GM13976 (cell line): ENCODE results near the gene MAP2K7.

Experiments used
- DNase-seq: peaks from one replicate; pipeline ENCODE4 v3.0.0; 2012; ENCODE audit warnings: low spot score
- in situ Hi-C: fragments of 300-500 bp; cut with MboI; formaldehyde crosslinking; loops from one replicate; pipeline ENCODE4 v1.12.0; 2022; ENCODE audit warnings: low sequenced_read_pairs, mixed read lengths, inconsistent platforms; ENCODE audit not compliant: unreplicated experiment
- TF ChIP-seq, protein P1 (sequence below): IDR thresholded peaks from 2 replicates; pipeline ENCODE4 v1.5.1; 2012; ENCODE audit warnings: borderline replicate concordance, mild to moderate bottlenecking; ENCODE audit not compliant: insufficient read depth; ENCODE audit errors: extremely low read depth, missing control alignments, control extremely low read depth

Gene MAP2K7

DNA sequence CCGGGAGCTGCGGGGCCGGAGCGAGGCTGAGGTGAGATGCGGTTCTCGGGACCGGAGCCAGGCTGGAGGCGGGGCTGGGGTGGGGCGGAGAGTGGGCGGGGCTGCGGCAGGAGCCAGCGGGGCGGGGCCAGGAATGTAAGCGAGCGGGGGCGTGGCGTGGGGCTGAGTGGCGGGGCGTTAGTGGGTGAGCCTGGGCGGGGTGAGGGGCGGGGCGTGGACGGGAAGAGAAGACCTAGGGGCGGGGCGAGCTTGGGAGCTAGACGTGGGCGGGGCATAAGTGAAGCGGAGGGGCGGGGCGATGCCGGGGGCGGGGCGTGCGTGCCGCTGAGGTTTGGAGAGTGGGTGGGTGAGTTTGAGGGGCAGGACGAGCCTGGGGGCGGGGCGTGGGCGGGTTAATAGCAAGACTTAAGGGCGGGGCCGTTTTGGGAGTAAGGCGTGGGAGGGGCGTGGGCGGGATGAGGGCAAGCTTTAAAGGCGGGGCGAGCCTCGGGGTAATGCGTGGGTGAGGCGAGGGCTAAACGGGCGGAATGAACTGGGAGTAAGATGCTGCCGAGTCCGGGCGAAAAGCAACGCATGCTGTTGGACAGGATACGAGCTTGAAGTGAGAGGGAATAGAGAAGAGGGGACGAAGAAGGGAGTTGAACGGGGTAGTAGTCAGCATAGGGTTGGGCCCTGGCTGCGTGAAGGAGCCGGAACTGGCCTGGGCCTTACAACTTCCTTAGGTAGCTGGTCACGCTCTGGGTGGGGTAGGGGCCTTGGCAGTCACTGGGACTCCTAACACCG is 17.0 kb downstream of the MAP2K7 start:
- in situ Hi-C loops: no loop called here
- TF ChIP-seq, protein P1, sequence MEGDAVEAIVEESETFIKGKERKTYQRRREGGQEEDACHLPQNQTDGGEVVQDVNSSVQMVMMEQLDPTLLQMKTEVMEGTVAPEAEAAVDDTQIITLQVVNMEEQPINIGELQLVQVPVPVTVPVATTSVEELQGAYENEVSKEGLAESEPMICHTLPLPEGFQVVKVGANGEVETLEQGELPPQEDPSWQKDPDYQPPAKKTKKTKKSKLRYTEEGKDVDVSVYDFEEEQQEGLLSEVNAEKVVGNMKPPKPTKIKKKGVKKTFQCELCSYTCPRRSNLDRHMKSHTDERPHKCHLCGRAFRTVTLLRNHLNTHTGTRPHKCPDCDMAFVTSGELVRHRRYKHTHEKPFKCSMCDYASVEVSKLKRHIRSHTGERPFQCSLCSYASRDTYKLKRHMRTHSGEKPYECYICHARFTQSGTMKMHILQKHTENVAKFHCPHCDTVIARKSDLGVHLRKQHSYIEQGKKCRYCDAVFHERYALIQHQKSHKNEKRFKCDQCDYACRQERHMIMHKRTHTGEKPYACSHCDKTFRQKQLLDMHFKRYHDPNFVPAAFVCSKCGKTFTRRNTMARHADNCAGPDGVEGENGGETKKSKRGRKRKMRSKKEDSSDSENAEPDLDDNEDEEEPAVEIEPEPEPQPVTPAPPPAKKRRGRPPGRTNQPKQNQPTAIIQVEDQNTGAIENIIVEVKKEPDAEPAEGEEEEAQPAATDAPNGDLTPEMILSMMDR: no peak
- DNase-seq: peak; percentile 98

DNA sequence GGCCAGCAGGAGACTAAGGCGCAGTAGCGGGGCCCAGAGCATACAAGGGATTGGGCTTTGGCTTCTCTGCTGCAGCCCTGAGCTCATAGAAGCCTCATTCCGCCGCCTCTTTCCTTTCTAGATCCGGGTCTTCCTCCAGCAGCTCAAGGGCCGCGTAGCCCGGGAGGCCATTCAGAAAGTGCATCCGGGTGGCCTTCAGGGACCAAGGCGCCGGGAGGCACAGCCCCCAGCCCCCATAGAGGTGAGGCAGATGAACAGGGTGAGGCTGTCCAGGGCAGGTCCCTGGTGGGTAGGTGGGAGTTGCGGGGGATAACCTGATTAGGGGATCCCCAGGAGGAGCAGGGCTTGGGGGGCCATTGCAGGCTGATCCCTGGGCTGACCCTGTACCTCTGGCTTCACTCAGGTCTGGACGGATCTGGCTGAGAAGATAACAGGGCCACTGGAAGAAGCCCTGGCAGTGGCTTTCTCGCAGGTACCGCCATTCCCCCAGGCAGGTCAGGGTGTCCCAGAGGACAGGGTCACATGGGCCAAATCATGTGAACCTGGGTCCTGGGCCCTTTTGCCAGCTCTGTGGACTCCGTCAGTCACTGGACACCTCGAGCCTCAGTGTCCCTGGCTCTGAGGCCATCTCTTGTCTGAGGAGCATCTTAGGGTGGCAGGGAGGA is 17.8 kb downstream of the MAP2K7 start:
- TF ChIP-seq, protein P1: no peak
- no peak for DNase-seq
- in situ Hi-C loops: no loop called here

DNA sequence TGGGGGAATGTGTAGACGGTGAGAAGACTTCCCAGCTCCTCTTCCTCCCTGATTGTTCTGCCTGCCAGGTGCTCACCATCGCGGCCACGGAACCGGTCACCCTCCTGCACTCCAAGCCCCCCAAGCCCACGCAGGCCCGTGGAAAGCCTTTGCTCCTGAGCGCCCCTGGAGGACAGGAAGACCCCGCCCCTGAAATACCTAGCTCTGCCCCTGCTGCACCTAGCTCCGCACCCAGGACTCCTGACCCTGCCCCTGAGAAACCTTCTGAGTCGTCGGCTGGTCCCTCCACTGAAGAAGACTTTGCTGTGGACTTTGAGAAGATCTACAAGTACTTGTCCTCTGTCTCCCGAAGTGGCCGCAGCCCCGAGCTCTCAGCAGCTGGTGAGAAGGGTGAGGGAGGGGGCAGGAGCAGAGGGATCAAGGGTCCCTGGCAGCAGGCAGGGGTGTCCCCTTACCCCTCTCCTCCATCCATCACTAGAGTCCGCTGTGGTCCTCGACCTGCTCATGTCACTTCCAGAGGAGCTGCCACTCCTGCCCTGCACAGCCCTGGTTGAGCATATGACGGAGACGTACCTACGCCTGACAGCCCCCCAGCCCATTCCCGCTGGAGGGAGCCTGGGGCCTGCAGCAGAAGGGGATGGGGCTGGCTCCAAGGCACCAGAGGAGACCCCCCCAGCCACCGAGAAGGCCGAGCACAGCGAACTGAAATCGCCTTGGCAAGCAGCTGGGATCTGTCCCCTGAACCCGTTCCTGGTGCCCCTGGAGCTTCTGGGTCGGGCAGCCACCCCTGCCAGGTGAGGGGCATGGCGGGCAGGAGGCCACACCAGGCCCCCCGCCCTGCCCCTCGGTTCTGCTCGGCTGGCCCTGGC is 18.5 kb downstream of the MAP2K7 start:
- DNase-seq: no peak
- in situ Hi-C loops: no loop called here
- TF ChIP-seq, protein P1: no peak

DNA sequence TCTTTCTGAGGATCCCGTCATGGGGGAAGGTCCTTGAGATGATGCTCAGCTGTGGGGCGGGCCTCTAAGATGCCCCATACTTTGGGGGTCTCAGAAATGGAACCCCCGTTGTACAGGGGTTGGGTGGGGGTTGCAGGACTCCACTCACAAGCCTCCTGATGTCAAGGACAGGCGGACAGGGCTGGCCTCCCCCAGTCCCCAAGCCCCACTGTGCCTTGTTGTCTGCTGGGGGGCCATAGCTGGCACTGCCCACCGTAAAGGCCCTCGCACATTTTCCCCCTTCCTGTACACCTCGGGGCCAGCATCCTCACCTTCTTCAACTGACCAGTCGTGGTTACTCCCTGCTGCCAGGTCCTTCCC is 19.1 kb downstream of the MAP2K7 start:
- DNase-seq: no peak
- in situ Hi-C loops: no loop called here
- TF ChIP-seq, protein P1: no peak

DNA sequence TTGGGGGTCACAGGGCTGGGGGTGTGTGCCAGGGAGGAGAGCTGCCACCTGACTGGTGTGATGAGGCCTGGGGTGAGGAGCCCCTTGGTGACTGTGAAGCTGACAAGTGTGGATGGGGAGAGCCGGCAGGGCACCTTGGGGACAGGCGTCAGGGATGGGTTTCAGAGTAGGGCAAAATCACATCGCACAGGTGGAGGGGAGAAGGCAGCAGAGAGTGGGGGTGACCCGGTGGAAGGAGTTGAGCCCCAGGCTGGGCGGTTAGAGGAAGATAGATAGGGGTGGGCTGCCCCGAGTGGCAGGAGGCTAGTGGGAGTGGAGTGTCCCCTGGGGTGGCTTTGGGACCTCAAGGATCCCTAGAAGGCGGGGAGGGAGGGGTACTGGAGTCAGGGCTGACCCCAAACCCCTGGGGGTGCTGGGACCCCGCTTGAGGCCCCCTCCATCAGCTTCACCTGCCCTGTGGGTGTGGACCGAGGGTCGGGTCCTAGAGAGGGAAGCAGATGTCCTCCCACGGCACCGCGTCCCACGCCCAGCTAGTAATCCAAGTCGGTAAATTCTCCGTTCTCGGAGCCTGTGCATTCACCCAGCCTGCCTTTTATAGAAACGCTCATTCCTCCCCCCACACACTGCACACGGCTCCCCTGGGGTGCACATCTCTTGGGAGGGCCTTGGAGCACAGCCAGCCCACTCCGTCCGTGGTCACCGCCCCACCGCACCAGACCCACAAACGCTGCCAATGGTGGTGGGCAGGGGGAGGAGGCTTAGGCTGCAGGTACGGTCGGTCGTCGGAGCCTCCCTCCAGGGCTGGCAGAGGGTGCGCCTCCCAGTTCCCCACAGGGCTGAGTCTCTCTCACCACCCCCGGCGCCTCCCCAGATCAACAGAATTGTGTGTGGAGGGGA is 19.9 kb downstream of the MAP2K7 start:
- in situ Hi-C loops: no loop called here
- TF ChIP-seq, protein P1: no peak
- no peak for DNase-seq
